Astrocyte (in vitro differentiated cells and primary cell): ENCODE results near the gene CDC37L1. TPM values are rescaled to one million over a fixed set of nuclear protein-coding genes. Genes with fewer than 3 reads are reported as not detected.

Experiments
- DNase-seq: peaks from one replicate; pipeline ENCODE4 v3.0.0-alpha.2; 2010; ENCODE audit warnings: low read depth
- FAIRE-seq: peaks from 2 replicates; lab custom pipeline; 2011; peaks lifted over from hg19 to GRCh38; lab: Jason Lieb, UNC
- H2AFZ ChIP-seq: 2 replicates; pipeline ENCODE4 v1.6.0; 2012; ENCODE audit warnings: low read depth, low read length, inconsistent platforms
- H3K27ac ChIP-seq: 2 replicates; pipeline ENCODE4 v1.5.1; 2011; ENCODE audit warnings: low read depth, low read length, inconsistent platforms
- H3K27me3 ChIP-seq: 2 replicates; pipeline ENCODE4 v1.6.0; 2011; ENCODE audit warnings: low read length, inconsistent platforms; ENCODE audit not compliant: insufficient read depth
- H3K36me3 ChIP-seq: 2 replicates; pipeline ENCODE4 v1.5.1; 2011; ENCODE audit warnings: low read length, inconsistent platforms; ENCODE audit not compliant: insufficient read depth
- H3K4me1 ChIP-seq: 2 replicates; pipeline ENCODE4 v1.5.1; 2011; ENCODE audit warnings: low read length, inconsistent platforms; ENCODE audit not compliant: insufficient read depth
- H3K4me2 ChIP-seq: 2 replicates; pipeline ENCODE4 v1.6.0; 2012; ENCODE audit warnings: low read length, inconsistent platforms
- H3K4me3 ChIP-seq: 2 replicates; pipeline ENCODE4 v1.5.1; 2011; ENCODE audit warnings: low read depth, mild to moderate bottlenecking, low read length, inconsistent platforms; ENCODE audit not compliant: insufficient read depth
- H3K79me2 ChIP-seq: 2 replicates; pipeline ENCODE4 v1.6.0; 2012; ENCODE audit warnings: mild to moderate bottlenecking, low read length, inconsistent platforms; ENCODE audit not compliant: insufficient read depth
- H3K9ac ChIP-seq: 2 replicates; pipeline ENCODE4 v1.6.0; 2012; ENCODE audit warnings: mild to moderate bottlenecking, low read length, inconsistent platforms
- H3K9me3 ChIP-seq: 2 replicates; pipeline ENCODE4 v1.5.1; 2012; ENCODE audit warnings: low read depth, mild to moderate bottlenecking, low read length, inconsistent platforms; ENCODE audit not compliant: insufficient read depth
- H4K20me1 ChIP-seq: 2 replicates; pipeline ENCODE4 v1.6.0; 2012; ENCODE audit warnings: low read length, inconsistent platforms; ENCODE audit not compliant: insufficient read depth
- H3K27ac Mint-ChIP-seq: one replicate; pipeline ENCODE4 v1.8.0; 2021; ENCODE audit warnings: mild to moderate bottlenecking, mixed read lengths; ENCODE audit not compliant: unreplicated experiment
- H3K27me3 Mint-ChIP-seq: one replicate; pipeline ENCODE4 v1.8.0; 2021; ENCODE audit warnings: low read depth, mixed read lengths; ENCODE audit not compliant: unreplicated experiment
- H3K36me3 Mint-ChIP-seq: one replicate; pipeline ENCODE4 v1.8.0; 2021; ENCODE audit warnings: low read depth, mixed read lengths; ENCODE audit not compliant: unreplicated experiment
- H3K4me1 Mint-ChIP-seq: one replicate; pipeline ENCODE4 v1.8.0; 2021; ENCODE audit warnings: low read depth, mixed read lengths; ENCODE audit not compliant: unreplicated experiment
- H3K4me3 Mint-ChIP-seq: one replicate; pipeline ENCODE4 v1.8.0; 2021; ENCODE audit warnings: mild to moderate bottlenecking, moderate library complexity, mixed read lengths; ENCODE audit not compliant: unreplicated experiment
- H3K9me3 Mint-ChIP-seq: one replicate; pipeline ENCODE4 v1.8.0; 2021; ENCODE audit warnings: mild to moderate bottlenecking, mixed read lengths; ENCODE audit not compliant: unreplicated experiment
- CTCF ChIP-seq: IDR thresholded peaks from 2 replicates; pipeline ENCODE4 v1.5.1; 2011; ENCODE audit warnings: low read depth, mild to moderate bottlenecking, inconsistent platforms, low read length, moderate library complexity; ENCODE audit not compliant: insufficient read depth
- EZH2 ChIP-seq: IDR thresholded peaks from 2 replicates; pipeline ENCODE4 v1.6.1; 2012; ENCODE audit warnings: mild to moderate bottlenecking, low read length, inconsistent platforms; ENCODE audit not compliant: insufficient read depth
- total RNA-seq: library from RNA; stranded (reverse); gene quantifications from 2 replicates; pipeline ENCODE4 v1.2.1, GENCODE V29; 2021

The CDC37L1 gene
- total RNA-seq, 1 donor from 2014 or later = 16.1 TPM

- H3K4me1 Mint-ChIP-seq = no peaks in the 10 kb centered on the region
- no peak overlapping the region for H3K27ac Mint-ChIP-seq
- Histone ChIP-seq H2AFZ (no peak overlapping the region), H3K36me3 (peaks cover 26% of the 10 kb centered on the region), H3K79me2 (no peaks in the 10 kb centered on the region), H3K4me1 (no peaks in the 10 kb centered on the region), H3K9me3 (no peaks in the 10 kb centered on the region), H3K27me3 (no peaks in the 10 kb centered on the region), H3K27ac (no peak overlapping the region), H3K9ac (no peak overlapping the region), H4K20me1 (peaks cover 4% of the 10 kb centered on the region), H3K4me2 (no peak overlapping the region), H3K4me3 (no peak overlapping the region)
- no peak overlapping the region for H3K4me3 Mint-ChIP-seq
- TF ChIP-seq CTCF (no peak), EZH2 (no peak)
- DNase-seq (no peak), FAIRE-seq (no peak)
- no peaks in the 10 kb centered on the region for H3K9me3 Mint-ChIP-seq
- H3K36me3 Mint-ChIP-seq = peaks cover 4% of the 10 kb centered on the region
- no peaks in the 10 kb centered on the region for H3K27me3 Mint-ChIP-seq
Measured at GRCh38 chr9:4700932-4701331, 21.6 kb downstream of the CDC37L1 start.

DNA sequence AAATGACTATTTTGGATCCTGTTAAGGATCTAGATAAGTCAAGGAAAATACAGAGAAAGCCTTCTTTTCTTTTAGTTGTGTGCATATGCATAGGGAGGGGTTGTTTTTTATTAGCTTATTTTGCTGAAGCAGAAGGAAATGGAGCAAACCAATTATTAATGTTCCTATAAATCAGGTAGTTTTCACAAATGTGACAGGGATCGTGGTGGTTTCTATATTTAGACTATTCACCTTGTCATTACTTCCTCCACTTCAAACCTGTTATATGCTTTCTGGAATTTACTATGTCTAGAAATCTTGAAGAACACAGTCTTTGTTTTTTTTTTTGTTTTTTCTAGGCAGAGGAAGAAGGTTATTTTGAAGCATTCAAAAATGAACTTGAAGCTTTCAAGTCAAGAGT is 22.2 kb downstream of the CDC37L1 start:
- Histone ChIP-seq H3K4me1 (no peaks in the 10 kb centered on the region), H3K9me3 (no peaks in the 10 kb centered on the region), H3K27ac (no peak overlapping the region), H3K9ac (no peak overlapping the region), H3K4me3 (no peak overlapping the region), H4K20me1 (no peaks in the 10 kb centered on the region), H3K79me2 (no peaks in the 10 kb centered on the region), H3K4me2 (no peak overlapping the region), H3K27me3 (no peaks in the 10 kb centered on the region), H3K36me3 (peaks cover 23% of the 10 kb centered on the region), H2AFZ (no peak overlapping the region)
- no peaks in the 10 kb centered on the region for H3K27me3 Mint-ChIP-seq
- H3K4me1 Mint-ChIP-seq = no peaks in the 10 kb centered on the region
- no peaks in the 10 kb centered on the region for H3K9me3 Mint-ChIP-seq
- H3K4me3 Mint-ChIP-seq = peak overlapping the region; percentile 36
- peaks cover 7% of the 10 kb centered on the region for H3K36me3 Mint-ChIP-seq
- TF ChIP-seq EZH2 = no peak
- TF ChIP-seq CTCF = no peak
- peak; percentile 45 for FAIRE-seq
- no peak for DNase-seq
- H3K27ac Mint-ChIP-seq = no peak overlapping the region

GRCh38 chr9:4704129-4704528 is 24.8 kb downstream of the CDC37L1 start:
- no peaks in the 10 kb centered on the region for H3K79me2 ChIP-seq
- no peaks in the 10 kb centered on the region for H3K9me3 ChIP-seq
- no peak overlapping the region for H3K9ac ChIP-seq
- Mint-ChIP-seq H3K36me3 (peaks cover 4% of the 10 kb centered on the region), H3K9me3 (no peaks in the 10 kb centered on the region), H3K4me1 (no peaks in the 10 kb centered on the region), H3K27ac (no peak overlapping the region), H3K27me3 (no peaks in the 10 kb centered on the region), H3K4me3 (no peak overlapping the region)
- H3K27ac ChIP-seq = no peak overlapping the region
- no peak overlapping the region for H3K4me3 ChIP-seq
- peaks cover 19% of the 10 kb centered on the region for H3K36me3 ChIP-seq
- H3K4me1 ChIP-seq = no peaks in the 10 kb centered on the region
- DNase-seq (no peak), FAIRE-seq (peak; percentile 55)
- no peak overlapping the region for H2AFZ ChIP-seq
- TF ChIP-seq EZH2 (no peak), CTCF (no peak)
- no peak overlapping the region for H3K4me2 ChIP-seq
- no peaks in the 10 kb centered on the region for H4K20me1 ChIP-seq
- no peaks in the 10 kb centered on the region for H3K27me3 ChIP-seq
